Stimulated activated CD8-positive, alpha-beta memory T cell treated with anti-CD3 and anti-CD28 coated beads, Interleukin-4, amount 100 ng/mL, for 1 hour (primary cell): ENCODE data around the gene ITGA2.
"Not testable (repeated sequence)": the region's sequence is repeated elsewhere in the genome, so short reads cannot be mapped to it uniquely, and the experiment has no call there.

Experiments
- DNase-seq, 2 donors: peaks; one replicate each; pipeline ENCODE4 v3.0.0-alpha.2; 2020; ENCODE audit warnings: low read depth in 2 of 2, low spot score in 1 of 2

Gene ITGA2

GRCh38 chr5:52989025-52989780 is at the start of gene ITGA2:
Gene ITGA2 (plus strand): TSS chr5:52989352. CDS start chr5:52989469, 117 bp downstream.
- no peak for DNase-seq

GRCh38 chr5:52943285-52943684 is 45.9 kb upstream of the ITGA2 start:
- DNase-seq: no peak

GRCh38 chr5:52943808-52944207 is 45.3 kb upstream of the ITGA2 start:
- no peak for DNase-seq

- no peak for DNase-seq
Observed at GRCh38 chr5:52945040-52945439, 44.1 kb upstream of the ITGA2 start.

GRCh38 chr5:52947208-52947607 is 41.9 kb upstream of the ITGA2 start:
- no peak for DNase-seq

- DNase-seq: no peak
Observed at GRCh38 chr5:52947851-52948250, 41.3 kb upstream of the ITGA2 start.

- peak in 1 of 2 donors; percentile 21 for DNase-seq
Observed at GRCh38 chr5:52948418-52949076, 40.6 kb upstream of the ITGA2 start.

GRCh38 chr5:52950686-52951085 is 38.5 kb upstream of the ITGA2 start:
- DNase-seq: no peak

- no peak for DNase-seq
Observed at GRCh38 chr5:52952483-52952882, 36.7 kb upstream of the ITGA2 start.

GRCh38 chr5:52956014-52956413 is 33.1 kb upstream of the ITGA2 start:
- DNase-seq: no peak

- no peak for DNase-seq
Observed at GRCh38 chr5:52956915-52957747, 32.0 kb upstream of the ITGA2 start.

GRCh38 chr5:52961274-52961681 is 27.9 kb upstream of the ITGA2 start:
- DNase-seq: no peak

GRCh38 chr5:52963636-52964035 is 25.5 kb upstream of the ITGA2 start:
- no peak for DNase-seq

GRCh38 chr5:52964138-52964537 is 25.0 kb upstream of the ITGA2 start:
- no peak for DNase-seq

GRCh38 chr5:52976157-52976556 is 13.0 kb upstream of the ITGA2 start:
- not testable (repeated sequence) for DNase-seq

- no peak for DNase-seq
Observed at GRCh38 chr5:52977264-52977897, 11.8 kb upstream of the ITGA2 start.

- no peak for DNase-seq
Observed at GRCh38 chr5:52981507-52981906, 7.6 kb upstream of the ITGA2 start.

GRCh38 chr5:52983731-52984636 is 5.2 kb upstream of the ITGA2 start:
- DNase-seq: no peak

GRCh38 chr5:52985306-52985705 is 3.8 kb upstream of the ITGA2 start:
- no peak for DNase-seq

GRCh38 chr5:52987711-52988331 is 1.3 kb upstream of the ITGA2 start:
- no peak for DNase-seq
